ENCODE measurements around the gene MYLK. TPM values are rescaled to one million over a fixed set of nuclear protein-coding genes. Genes with fewer than 3 reads are reported as not detected.

MYLK gene
- total and polyA plus RNA-seq, 7 donors = 3.2 to 13.7 (median 5.8) TPM

DNA sequence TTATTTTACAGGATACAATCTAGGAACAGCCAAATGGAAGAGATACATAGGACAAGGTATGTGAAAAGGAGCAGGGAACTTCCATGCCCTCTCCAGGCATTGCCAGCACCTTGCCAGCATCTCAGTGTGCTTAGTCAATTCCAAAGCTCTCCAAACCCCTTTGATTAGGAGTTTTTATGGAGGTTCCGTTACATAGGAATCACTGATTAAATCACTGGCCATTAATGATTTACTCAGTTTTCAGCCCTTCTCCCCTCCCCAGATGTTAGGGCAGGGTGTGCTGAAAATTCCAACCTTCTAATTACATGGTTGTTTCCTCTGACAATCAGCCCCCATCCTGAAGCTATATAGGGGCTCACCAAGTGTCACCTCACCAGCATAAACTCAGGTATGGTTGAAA is 11.5 kb downstream of the MYLK start:
- intact Hi-C loops (cut with DNase I) = no loop called here
- H3K27me3 ChIP-seq (ENCODE audit: insufficient read depth in 3 of 3, low read length in 2 of 3) = no peaks in the 10 kb centered on the region
- H3K4me1 ChIP-seq = no peaks in the 10 kb centered on the region
- no peaks in the 10 kb centered on the region for H3K9me3 ChIP-seq
- H3K4me3 ChIP-seq = no peak overlapping the region
- DNase-seq (no peak), ATAC-seq (no peak)
- 75 to 92% (median 87%) methylated on average over 1 of the region's 1 CpG for WGBS, 3 donors
- no peak for TF ChIP-seq CTCF (IDR thresholded peaks at IDR 0.05)
- H3K36me3 ChIP-seq (ENCODE audit: insufficient read depth in 1 of 2, low read depth in 1 of 2) = no peaks in the 10 kb centered on the region
- H3K27ac ChIP-seq = no peak overlapping the region

- ATAC-seq (no peak), DNase-seq (no peak)
- 75 to 83% (median 82%) methylated on average over 1 of the region's 1 CpG for WGBS, 3 donors
- Histone ChIP-seq H3K36me3 (ENCODE audit: insufficient read depth in 1 of 2, low read depth in 1 of 2) (no peaks in the 10 kb centered on the region), H3K4me3 (no peak overlapping the region), H3K27me3 (ENCODE audit: insufficient read depth in 3 of 3, low read length in 2 of 3) (no peaks in the 10 kb centered on the region), H3K9me3 (no peaks in the 10 kb centered on the region), H3K4me1 (no peaks in the 10 kb centered on the region), H3K27ac (no peak overlapping the region)
- intact Hi-C loops (cut with DNase I) = no loop called here
- TF ChIP-seq CTCF (IDR thresholded peaks at IDR 0.05) = no peak
Observed at GRCh38 chr3:123871946-123872345, 12.2 kb downstream of the MYLK start.

GRCh38 chr3:123870033-123870432 is 14.1 kb downstream of the MYLK start:
- Histone ChIP-seq H3K36me3 (ENCODE audit: insufficient read depth in 1 of 2, low read depth in 1 of 2) (no peaks in the 10 kb centered on the region), H3K9me3 (peaks cover 5% of the 10 kb centered on the region), H3K4me1 (no peaks in the 10 kb centered on the region), H3K4me3 (no peak overlapping the region), H3K27me3 (ENCODE audit: insufficient read depth in 3 of 3, low read length in 2 of 3) (no peaks in the 10 kb centered on the region), H3K27ac (no peak overlapping the region)
- intact Hi-C loops (cut with DNase I) = no loop called here
- 66 to 89% (median 79%) methylated on average over 1 of the region's 1 CpG for WGBS, 3 donors
- no peak for TF ChIP-seq CTCF (IDR thresholded peaks at IDR 0.05)
- no peak for DNase-seq
- ATAC-seq = peak in 3 of 4 donors; percentile 55 to 84 (median 65)

DNA sequence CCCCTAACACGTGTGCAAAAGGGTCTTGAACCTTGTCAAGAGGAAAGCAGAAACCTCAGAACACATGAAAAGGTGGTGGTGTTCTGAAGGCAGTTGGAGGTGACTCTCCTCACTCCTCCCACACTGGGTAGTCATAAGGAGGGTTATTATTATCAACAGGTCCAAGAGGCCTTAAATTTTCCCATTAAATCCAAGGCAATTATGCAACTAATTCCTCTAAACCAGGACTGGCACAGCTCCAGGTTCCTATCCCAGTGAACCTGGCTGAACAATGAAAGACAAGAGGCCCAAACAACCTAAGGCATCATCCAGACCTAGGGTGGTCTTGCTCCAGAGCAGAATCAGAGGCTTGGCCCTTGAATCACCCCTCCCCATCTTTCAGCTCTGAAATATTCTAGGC is 15.0 kb downstream of the MYLK start:
- Histone ChIP-seq H3K9me3 (peaks cover 5% of the 10 kb centered on the region), H3K27me3 (ENCODE audit: insufficient read depth in 3 of 3, low read length in 2 of 3) (no peaks in the 10 kb centered on the region), H3K27ac (no peak overlapping the region), H3K36me3 (ENCODE audit: insufficient read depth in 1 of 2, low read depth in 1 of 2) (no peaks in the 10 kb centered on the region), H3K4me3 (no peak overlapping the region), H3K4me1 (no peaks in the 10 kb centered on the region)
- ATAC-seq (no peak), DNase-seq (no peak)
- no peak for TF ChIP-seq CTCF (IDR thresholded peaks at IDR 0.05)
- 63 to 82% (median 68%) methylated on average over 1 of the region's 1 CpG for WGBS, 3 donors
- intact Hi-C loops (cut with DNase I) = no loop called here

GRCh38 chr3:123864706-123865105 is 19.4 kb downstream of the MYLK start:
- Histone ChIP-seq H3K9me3 (peaks cover 5% of the 10 kb centered on the region), H3K36me3 (ENCODE audit: insufficient read depth in 1 of 2, low read depth in 1 of 2) (no peaks in the 10 kb centered on the region), H3K4me3 (no peak overlapping the region), H3K27me3 (ENCODE audit: insufficient read depth in 3 of 3, low read length in 2 of 3) (no peaks in the 10 kb centered on the region), H3K4me1 (no peaks in the 10 kb centered on the region), H3K27ac (no peak overlapping the region)
- no peak for TF ChIP-seq CTCF (IDR thresholded peaks at IDR 0.05)
- no peak for DNase-seq
- intact Hi-C loops (cut with DNase I) = no loop called here
- WGBS, 3 donors = 86 to 96% (median 92%) methylated on average over 4 of the region's 4 CpGs
- ATAC-seq = no peak
